Embryonic facial prominence (tissue), 1 donor: ENCODE data around the gene RIMOC1.

Source experiments
- DNase-seq: peaks from one replicate; pipeline ENCODE4 v3.0.0-alpha.2; 2016; ENCODE audit errors: extremely low spot score

The RIMOC1 gene

GRCh38 chr5:41903892-41904799 lies at the start of gene RIMOC1:
Gene RIMOC1, plus strand, starts transcription at chr5:41904344. Its CDS starts 24 bp downstream, at chr5:41904368.
- peak; percentile 99 for DNase-seq

GRCh38 chr5:41856644-41857491 lies 47.3 kb upstream of the RIMOC1 start:
- peak; percentile 65 for DNase-seq

- DNase-seq, result no peak
Measured at GRCh38 chr5:41857989-41858388, 46.2 kb upstream of the RIMOC1 start.

GRCh38 chr5:41858890-41859289 lies 45.3 kb upstream of the RIMOC1 start:
- no peak for DNase-seq

GRCh38 chr5:41863871-41864486 lies 40.2 kb upstream of the RIMOC1 start:
- DNase-seq, result no peak

- no peak for DNase-seq
Measured at GRCh38 chr5:41869151-41869723, 34.9 kb upstream of the RIMOC1 start.

- DNase-seq, result peak; percentile 71
Measured at GRCh38 chr5:41869724-41870626, 34.2 kb upstream of the RIMOC1 start, which contains the start of gene OXCT1. Gene OXCT1, minus strand, starts transcription at chr5:41870425. Its CDS starts 67 bp downstream, at chr5:41870358.

- no peak for DNase-seq
Measured at GRCh38 chr5:41870627-41871048, 33.5 kb upstream of the RIMOC1 start.

- no peak for DNase-seq
Measured at GRCh38 chr5:41871852-41872251, 32.3 kb upstream of the RIMOC1 start.

- DNase-seq, result no peak
Measured at GRCh38 chr5:41874512-41875060, 29.6 kb upstream of the RIMOC1 start.

GRCh38 chr5:41875121-41875520 lies 29.0 kb upstream of the RIMOC1 start:
- DNase-seq, result no peak

GRCh38 chr5:41876678-41877077 lies 27.5 kb upstream of the RIMOC1 start:
- DNase-seq, result no peak

GRCh38 chr5:41877408-41877807 lies 26.7 kb upstream of the RIMOC1 start:
- DNase-seq, result no peak

GRCh38 chr5:41878173-41878572 lies 26.0 kb upstream of the RIMOC1 start:
- no peak for DNase-seq

GRCh38 chr5:41878643-41879478 lies 25.3 kb upstream of the RIMOC1 start:
- DNase-seq, result no peak

- DNase-seq, result no peak
Measured at GRCh38 chr5:41882765-41883164, 21.4 kb upstream of the RIMOC1 start.

GRCh38 chr5:41883243-41883642 lies 20.9 kb upstream of the RIMOC1 start:
- DNase-seq, result no peak

GRCh38 chr5:41883936-41884335 lies 20.2 kb upstream of the RIMOC1 start:
- no peak for DNase-seq

- no peak for DNase-seq
Measured at GRCh38 chr5:41885286-41885685, 18.9 kb upstream of the RIMOC1 start.
